ENCODE results near the gene CBS.
"Not testable (repeated sequence)": the region's sequence is repeated elsewhere in the genome, so short reads cannot be mapped to it uniquely, and the experiment has no call there.

- not testable (repeated sequence) for TF ChIP-seq CTCF (IDR thresholded peaks at IDR 0.05); POLR2AphosphoS5 (IDR thresholded peaks at IDR 0.05; ENCODE audit: insufficient read depth in 1 of 2, low read depth in 1 of 2)
Observed at GRCh38 chr21:43109006-43109405, 33.4 kb upstream of the CBS start.
